GM18508 (cell line): ENCODE data around the gene CAMK1G.

Experiments
- ATAC-seq: cut with Tn5 transposase; IDR thresholded peaks from one replicate; pipeline ENCODE4 v1.9.1; 2021; ENCODE audit warnings: moderate number of reproducible peaks; ENCODE audit not compliant: insufficient read depth, unreplicated experiment

CAMK1G gene

GRCh38 chr1:209617047-209617673, 33.6 kb downstream of the CAMK1G start:
- ATAC-seq, result no peak

- ATAC-seq, result no peak
Measured at GRCh38 chr1:209617755-209618154, 34.2 kb downstream of the CAMK1G start.

GRCh38 chr1:209618291-209618690, 34.8 kb downstream of the CAMK1G start:
- ATAC-seq, result no peak

DNA sequence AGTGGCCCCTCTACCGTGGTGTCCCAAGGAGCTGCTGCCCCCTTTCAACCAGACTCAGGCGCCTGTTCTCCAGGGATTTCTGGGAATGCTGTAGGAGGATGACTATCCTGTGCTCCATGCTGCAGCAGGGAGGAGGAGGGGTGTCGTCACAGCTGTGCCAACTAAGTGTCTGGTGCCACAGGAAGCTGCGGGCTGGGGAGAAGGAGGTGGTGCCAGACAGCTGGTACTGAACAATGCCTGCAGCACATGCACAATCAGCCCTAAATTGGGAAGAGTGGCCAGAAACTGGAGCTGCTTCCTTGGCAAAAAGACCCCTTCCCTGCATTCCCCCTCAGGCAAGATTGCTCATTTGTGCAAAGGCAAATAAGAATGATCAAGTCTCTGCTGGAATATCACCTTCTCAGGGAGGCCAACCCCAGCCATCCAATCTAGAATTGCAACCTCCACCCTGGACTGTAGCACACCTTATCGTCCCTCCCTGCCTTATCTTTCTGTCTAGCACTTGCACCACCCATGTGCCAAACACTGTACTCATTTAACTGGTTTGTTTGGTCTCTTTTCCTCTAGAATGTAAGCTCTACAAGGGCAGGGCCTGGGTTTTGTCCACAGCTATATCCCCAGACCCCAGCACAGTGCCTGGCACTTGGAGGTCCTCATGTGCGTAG, 35.4 kb downstream of the CAMK1G start:
- ATAC-seq, result no peak

GRCh38 chr1:209619696-209620486, 36.4 kb downstream of the CAMK1G start:
- ATAC-seq, result no peak

DNA sequence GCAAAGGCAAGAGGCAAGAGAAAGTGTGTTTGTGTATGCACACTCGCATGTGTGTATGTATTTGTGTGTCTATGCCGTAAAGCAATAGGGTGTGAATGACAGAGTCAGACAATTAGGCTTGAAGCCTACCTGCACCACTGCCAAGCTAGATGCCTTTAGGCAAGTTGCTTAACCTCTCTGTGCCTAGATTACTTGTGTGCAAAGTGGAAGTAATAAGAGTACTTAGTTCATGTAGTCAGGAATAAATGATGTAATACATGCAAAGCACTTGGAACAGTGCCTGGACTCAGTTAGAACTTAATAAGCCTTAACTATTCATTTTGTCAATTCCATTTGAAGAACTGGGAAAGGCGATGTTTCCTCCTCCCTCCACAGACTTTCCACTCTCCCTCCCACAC, 37.0 kb downstream of the CAMK1G start:
- ATAC-seq, result no peak

GRCh38 chr1:209621286-209621685, 37.8 kb downstream of the CAMK1G start:
- no peak for ATAC-seq

DNA sequence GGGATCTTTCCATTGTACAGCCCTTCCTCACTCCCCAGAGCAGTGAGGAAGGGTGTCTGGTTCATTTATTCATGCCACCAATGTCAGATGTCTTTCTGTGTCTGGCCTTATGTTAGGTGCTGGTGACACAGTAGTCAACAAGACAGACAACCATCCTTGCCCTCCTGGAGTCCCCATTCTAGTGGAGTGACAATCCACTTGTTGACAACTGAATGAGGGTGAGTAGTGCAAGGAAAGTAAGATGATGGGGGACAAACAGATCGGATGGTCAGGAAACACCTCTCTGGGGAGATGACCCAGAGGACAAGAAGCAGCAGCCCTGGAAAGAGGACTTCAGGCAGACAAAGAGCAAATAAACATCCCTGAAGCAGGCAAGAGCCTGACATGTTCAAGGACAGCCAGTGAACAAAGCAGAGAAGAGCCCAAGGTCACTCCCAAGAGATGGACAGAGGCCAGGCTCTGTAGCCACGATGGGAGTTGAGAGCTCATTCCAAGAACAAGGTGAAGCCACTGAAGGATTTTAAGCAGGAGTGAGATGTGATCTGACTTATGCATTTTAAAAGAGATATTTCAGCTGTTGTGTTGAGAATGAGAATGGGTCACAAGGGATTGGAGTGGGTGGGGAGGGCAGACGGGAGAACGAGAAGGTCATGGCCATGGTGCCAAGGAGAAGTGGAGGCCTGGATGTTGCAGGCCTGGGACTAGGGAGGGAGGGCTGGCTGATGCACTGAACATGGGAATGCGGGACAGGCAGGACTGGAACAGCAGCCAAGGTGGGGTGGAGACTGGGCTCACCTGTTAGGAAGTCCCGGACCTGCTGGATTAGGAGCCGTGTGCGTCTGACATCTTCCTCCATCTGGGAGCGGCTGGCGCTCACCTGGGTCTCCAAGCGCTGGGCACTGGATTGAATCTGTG, 38.5 kb downstream of the CAMK1G start:
- no peak for ATAC-seq

GRCh38 chr1:209622841-209623829, 39.6 kb downstream of the CAMK1G start:
- ATAC-seq, result no peak

GRCh38 chr1:209624558-209625549, 41.3 kb downstream of the CAMK1G start:
- no peak for ATAC-seq

DNA sequence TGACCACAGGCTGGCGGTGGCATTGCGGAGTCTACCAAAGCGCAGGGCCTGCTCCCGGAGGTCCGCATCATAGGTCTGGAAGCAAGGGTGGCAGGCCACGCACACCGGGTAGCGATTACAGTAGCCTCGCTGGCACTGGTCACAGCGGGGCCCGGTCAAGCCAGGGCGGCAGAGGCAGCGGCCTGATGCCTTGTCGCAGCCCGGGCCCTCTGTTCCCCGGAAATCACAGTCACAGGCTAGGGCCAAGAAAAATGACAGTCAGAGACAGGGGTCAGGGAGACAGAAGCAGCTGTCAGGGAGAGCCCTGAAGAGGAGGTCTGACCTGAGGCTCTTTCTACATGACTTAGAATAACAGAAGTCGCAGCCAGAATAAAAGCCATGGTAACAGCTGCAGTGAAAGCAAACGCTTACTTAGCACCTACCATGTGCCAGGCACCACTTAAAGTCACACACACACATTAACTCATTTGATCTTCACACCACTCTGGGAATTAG, 42.3 kb downstream of the CAMK1G start:
- no peak for ATAC-seq

GRCh38 chr1:209626346-209627026, 43.0 kb downstream of the CAMK1G start:
- ATAC-seq, result no peak

DNA sequence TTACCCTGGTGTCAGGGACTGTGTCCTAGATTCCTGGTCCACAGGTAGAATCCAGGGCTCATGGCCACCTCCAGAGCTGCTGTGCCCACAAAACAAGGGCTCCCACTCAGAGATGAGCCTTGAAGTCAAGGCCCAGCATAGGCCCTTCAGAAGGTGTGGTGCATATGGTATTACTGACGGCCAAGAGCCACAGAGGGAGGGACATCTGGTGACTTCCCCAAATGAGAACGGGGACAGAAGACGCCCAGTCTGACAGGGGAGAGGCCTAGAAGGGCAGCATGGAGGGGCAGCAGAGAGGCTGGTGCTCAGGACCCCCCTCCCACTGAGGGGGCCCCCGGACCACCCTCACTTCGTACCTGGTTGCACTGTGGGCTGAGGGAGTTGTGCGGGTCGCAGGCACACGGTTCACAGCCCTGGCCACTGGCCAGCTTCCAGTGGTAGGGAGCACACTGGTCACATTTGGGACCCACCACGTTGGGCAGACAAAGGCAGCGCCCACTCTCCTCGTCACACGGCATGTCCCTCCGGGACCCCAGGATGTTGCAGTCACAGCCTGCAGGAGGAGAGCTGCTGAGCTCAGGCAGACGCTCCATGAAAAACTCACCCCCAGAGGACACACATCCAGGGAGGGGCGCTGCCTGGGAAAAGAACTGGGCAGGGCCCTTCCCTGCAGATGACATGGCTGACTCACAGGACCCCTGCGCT, 43.7 kb downstream of the CAMK1G start:
- ATAC-seq, result no peak

GRCh38 chr1:209627732-209628196, 44.2 kb downstream of the CAMK1G start:
- ATAC-seq, result peak; percentile 63

- ATAC-seq, result no peak
Measured at GRCh38 chr1:209628618-209629299, 45.2 kb downstream of the CAMK1G start.
